GM12864 (cell line): ENCODE measurements around the gene HOXB8.

ENCODE experiments used
- DNase-seq: peaks from one replicate; pipeline ENCODE4 v3.0.0-alpha.2; 2011; ENCODE audit warnings: low read depth
- H3K4me3 ChIP-seq: 2 replicates; pipeline ENCODE4 v1.5.1; 2011; ENCODE audit warnings: mild to moderate bottlenecking, low read depth, low read length, control low read depth
- CTCF ChIP-seq: IDR thresholded peaks from 2 replicates; pipeline ENCODE4 v1.5.1; 2011; ENCODE audit warnings: low read depth, mild to moderate bottlenecking, moderate library complexity, low read length, control low read depth, inconsistent platforms; ENCODE audit errors: missing control alignments

HOXB8 gene

GRCh38 chr17:48626245-48627117 is 11.4 kb upstream of the HOXB8 start, which contains the start of gene HOXB9:
TSS of gene HOXB9 (minus strand) at chr17:48626358. CDS start at chr17:48626269, 89 bp downstream.
- DNase-seq: no peak
- TF ChIP-seq CTCF: no peak
- H3K4me3 ChIP-seq: peak within 1 kb of the TSS; percentile 47

GRCh38 chr17:48625495-48626244 is 10.6 kb upstream of the HOXB8 start:
- TF ChIP-seq CTCF: no peak
- H3K4me3 ChIP-seq: peak overlapping the region; percentile 47
- no peak for DNase-seq

- DNase-seq: no peak
- TF ChIP-seq CTCF: no peak
- H3K4me3 ChIP-seq: peak overlapping the region; percentile 47
These were observed 9.7 kb upstream of the HOXB8 start for GRCh38 chr17:48624544-48625494.

GRCh38 chr17:48624118-48624517 is 9.0 kb upstream of the HOXB8 start:
- H3K4me3 ChIP-seq: no peak overlapping the region
- TF ChIP-seq CTCF: no peak
- no peak for DNase-seq

GRCh38 chr17:48623583-48623982 is 8.5 kb upstream of the HOXB8 start:
- H3K4me3 ChIP-seq: no peak overlapping the region
- DNase-seq: no peak
- no peak for TF ChIP-seq CTCF

GRCh38 chr17:48622857-48623256 is 7.8 kb upstream of the HOXB8 start:
- no peak for TF ChIP-seq CTCF
- H3K4me3 ChIP-seq: no peak overlapping the region
- DNase-seq: no peak
